HG02885 (cell line): Measurements from ENCODE around the gene FRG2.
A peak's percentile ranks its signal among the peaks of the same experiment; 100 is the strongest.
"Not testable (repeated sequence)": the region's sequence is repeated elsewhere in the genome, so short reads cannot be mapped to it uniquely, and the experiment has no call there.

Experiments
- ATAC-seq: cut with Tn5 transposase; IDR thresholded peaks from one replicate; pipeline ENCODE4 v1.9.1; 2021; ENCODE audit warnings: mild to moderate bottlenecking; ENCODE audit not compliant: unreplicated experiment, poor library complexity

Gene FRG2

GRCh38 chr4:190027156-190027555, at the start of gene FRG2:
FRG2 (minus strand) TSS chr4:190027256; CDS start chr4:190027204, 52 bp downstream.
- not testable (repeated sequence) for ATAC-seq

GRCh38 chr4:190068351-190068750, 41.3 kb upstream of the FRG2 start:
- ATAC-seq: not testable (repeated sequence)

DNA sequence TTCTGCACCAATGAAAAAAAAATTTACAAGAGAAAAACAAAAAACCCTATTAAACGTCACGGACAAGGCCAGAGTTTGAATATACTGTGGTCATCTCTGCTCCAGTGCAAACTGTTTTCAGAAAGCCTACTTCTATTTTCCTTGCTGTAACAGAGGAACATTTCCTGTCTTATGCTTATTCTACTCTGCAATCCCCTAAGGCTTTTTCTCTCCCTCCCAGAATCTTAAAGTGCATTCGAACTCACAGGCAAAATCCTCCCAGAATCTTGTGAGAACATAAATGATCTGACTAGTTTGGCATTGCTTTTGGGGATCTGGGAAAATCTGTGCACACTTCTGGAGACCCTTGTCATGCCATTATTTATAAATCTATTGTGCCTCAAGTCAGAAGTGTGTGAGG, 37.7 kb upstream of the FRG2 start:
- ATAC-seq: not testable (repeated sequence)

- not testable (repeated sequence) for ATAC-seq
These were observed 37.3 kb upstream of the FRG2 start, which contains the start of gene DBET for GRCh38 chr4:190064342-190064741. DBET (plus strand) TSS chr4:190064502.

DNA sequence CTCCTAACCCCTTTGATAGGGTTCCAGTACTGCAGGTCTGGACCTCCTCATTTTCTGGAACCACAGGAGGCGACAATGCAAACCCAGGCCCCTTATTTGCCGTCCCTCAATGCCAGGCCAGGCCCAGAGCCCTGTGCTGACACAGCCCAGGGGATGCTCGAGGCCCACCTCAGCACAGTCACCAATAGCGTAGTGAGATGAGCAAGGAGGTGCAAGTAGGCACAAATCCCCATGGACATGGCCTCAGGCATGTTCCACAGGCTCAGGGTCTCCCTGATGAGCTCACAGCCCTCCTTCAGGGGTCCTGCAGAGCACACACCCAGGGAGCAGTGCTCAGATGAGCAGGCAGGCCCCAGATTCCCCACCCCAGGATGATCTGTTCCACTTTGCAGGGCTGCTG, 31.9 kb upstream of the FRG2 start:
- not testable (repeated sequence) for ATAC-seq

GRCh38 chr4:190049378-190050239, 22.6 kb upstream of the FRG2 start:
- ATAC-seq: not testable (repeated sequence)

DNA sequence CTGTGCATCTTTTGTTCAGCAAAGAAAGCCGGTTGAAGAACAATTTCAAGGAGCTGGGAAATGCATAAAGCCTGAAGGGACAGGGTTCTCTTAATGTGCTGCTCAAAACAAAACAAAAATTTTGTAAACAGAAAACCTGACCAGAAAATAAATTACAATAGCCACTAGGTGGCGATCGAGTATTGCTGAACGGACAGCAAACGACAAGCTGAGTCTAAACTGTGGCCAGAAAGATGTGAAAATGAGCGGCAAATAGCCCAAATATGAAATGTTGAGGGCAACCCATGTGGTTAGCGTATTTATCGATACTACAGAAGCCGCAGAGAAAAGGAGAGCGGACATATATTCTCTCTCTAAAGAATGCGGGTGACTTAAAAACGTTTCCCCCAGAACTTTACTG, 20.6 kb upstream of the FRG2 start:
- ATAC-seq: not testable (repeated sequence)

GRCh38 chr4:190040873-190041272, 13.8 kb upstream of the FRG2 start:
- ATAC-seq: not testable (repeated sequence)

GRCh38 chr4:190037704-190038388, 10.8 kb upstream of the FRG2 start:
- ATAC-seq: peak; percentile 53

- not testable (repeated sequence) for ATAC-seq
These were observed 4.2 kb upstream of the FRG2 start for GRCh38 chr4:190031264-190031663.

DNA sequence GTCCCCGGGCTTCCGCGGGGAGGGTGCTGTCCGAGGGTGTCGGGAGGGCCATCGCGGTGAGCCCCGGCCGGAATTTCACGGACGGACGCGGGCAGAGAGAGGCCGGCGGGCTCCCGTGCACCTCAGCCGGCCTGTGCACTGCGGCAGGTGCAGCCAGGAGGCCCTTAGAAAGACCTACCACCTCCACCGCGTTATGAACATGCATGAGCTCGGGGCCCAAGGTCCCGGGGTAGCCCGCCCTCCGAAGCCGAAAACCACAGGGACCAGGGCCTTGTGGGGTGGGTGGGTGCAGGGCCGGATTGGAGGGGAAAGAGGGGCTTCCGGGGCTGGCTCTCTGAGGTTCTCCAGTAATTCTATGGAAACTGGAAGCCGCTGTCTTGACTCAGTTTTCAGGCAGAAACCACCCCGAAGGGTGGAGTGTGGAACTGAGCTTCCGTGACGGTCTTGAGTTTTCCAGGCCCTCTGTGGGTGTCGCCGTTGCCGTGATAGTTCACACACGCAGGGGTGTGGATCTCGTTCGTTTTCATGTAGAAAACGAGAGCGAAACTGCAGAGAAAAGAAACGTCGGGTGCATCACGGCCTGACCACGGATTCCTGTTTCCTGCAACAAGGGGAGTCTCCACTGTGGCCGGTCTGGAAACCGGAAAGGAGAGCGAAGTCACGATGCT, 4.3 kb downstream of the FRG2 start:
- not testable (repeated sequence) for ATAC-seq

DNA sequence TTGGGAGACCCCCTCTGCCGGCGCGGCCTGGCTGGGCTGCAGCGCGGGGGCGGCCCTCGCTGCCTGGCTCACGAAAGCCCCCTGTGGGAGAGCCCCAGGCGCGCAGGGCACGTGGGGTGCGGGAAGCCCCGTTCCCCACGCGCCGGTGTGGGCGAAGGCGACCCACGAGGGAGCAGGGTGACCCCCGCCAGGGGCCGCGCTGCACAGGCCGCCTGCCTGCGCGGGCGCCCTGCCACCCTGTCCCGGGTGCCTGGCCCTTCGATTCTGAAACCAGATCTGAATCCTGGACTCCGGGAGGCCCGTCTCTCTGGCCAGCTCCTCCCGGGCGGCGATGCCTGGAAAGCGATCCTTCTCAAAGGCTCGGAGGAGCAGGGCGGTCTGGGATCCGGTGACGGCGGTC, 5.1 kb downstream of the FRG2 start:
- not testable (repeated sequence) for ATAC-seq

GRCh38 chr4:190020790-190021717, 6.0 kb downstream of the FRG2 start:
- ATAC-seq: peak; percentile 31

- not testable (repeated sequence) for ATAC-seq
These were observed 7.1 kb downstream of the FRG2 start for GRCh38 chr4:190019859-190020463.

- no peak for ATAC-seq
These were observed 7.8 kb downstream of the FRG2 start for GRCh38 chr4:190019023-190019858.

- no peak for ATAC-seq
These were observed 8.7 kb downstream of the FRG2 start for GRCh38 chr4:190018201-190018920.

DNA sequence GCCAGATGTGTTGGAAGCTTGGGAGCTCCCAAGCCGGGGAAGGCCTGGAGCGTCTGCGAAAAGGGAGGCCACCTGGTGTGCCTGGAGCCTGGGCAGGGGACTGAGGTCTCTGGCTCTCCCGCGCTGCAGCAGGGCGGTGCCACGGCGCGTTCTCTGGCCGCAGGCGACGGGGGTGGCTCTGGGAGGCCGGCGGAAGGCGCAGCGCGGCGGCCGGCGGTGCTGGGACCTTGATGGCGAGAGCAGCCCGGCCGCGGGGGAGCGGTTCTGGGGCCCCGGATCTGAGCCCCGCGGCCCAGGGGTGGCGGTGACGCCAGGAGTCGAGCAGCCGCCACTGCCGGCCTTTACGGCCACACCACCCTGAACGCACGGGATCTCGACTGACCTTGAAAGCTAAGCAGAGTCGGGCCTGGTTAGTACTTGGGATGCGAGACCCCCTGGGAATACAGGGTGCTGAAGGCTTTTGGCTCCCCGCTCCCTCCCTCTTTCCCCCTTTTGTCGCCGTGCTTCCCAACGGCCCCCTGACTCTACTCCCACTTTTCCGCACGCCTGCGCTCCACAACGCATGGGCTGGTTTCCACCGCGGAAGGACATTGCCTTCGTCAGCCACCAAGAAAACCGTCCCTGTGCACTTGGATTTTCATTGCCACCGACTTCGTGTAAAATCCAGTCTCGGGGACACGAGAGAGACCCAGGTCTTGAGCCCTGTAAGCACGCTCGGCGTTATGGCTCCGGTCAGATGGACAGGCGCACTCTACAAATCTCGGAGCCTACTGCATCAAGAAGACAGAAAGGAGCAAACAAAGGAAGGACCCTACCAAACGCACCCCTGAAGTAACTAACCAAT, 9.5 kb downstream of the FRG2 start:
- ATAC-seq: no peak
